SK-N-SH (cell line): ENCODE measurements around the gene GABRB3. TPM values are rescaled to one million over a fixed set of nuclear protein-coding genes. Genes with fewer than 3 reads are reported as not detected.

Source experiments
- CTCF ChIA-PET: fragments of 300-600, 350-600 bp; formaldehyde crosslinking; extraction: SDS; loops from one replicate; lab custom pipeline; 2021; lab: Yijun Ruan, JAX
- POLR2A ChIA-PET: fragments of 350-600 bp; sonication (Branson Sonifier 250); formaldehyde crosslinking; extraction: SDS; loops from one replicate; lab custom pipeline; 2020; ENCODE audit warnings: antibody characterized with exemption, inconsistent platforms; lab: Yijun Ruan, JAX
- DNase-seq: peaks from one replicate; pipeline ENCODE4 v3.0.0; 2012
- H2AFZ ChIP-seq: fragments of 200-600 bp; sonication (generic); 2 replicates; pipeline ENCODE4 v1.8.1; 2016; ENCODE audit warnings: antibody characterized with exemption, mild to moderate bottlenecking, low read depth
- H3F3A ChIP-seq: fragments of 200-600 bp; sonication (generic); replicated peaks from 2 replicates; pipeline ENCODE3; 2016; ENCODE audit warnings: antibody characterized with exemption, mild to moderate bottlenecking; ENCODE audit not compliant: insufficient read depth
- H3K27ac ChIP-seq, 2 experiments: fragments of 200-500 bp in 1 of 2; fragments of 200-600 bp in 1 of 2; sonication (Bioruptor generic) in 1 of 2; sonication (generic), shearing (Covaris generic) in 1 of 2; 2 replicates each; pipeline versions ENCODE4 v1.5.1 to v1.6.1; 2014 to 2016; ENCODE audit warnings: low read depth in 2 of 2, inconsistent platforms in 1 of 2, low read length in 1 of 2, mild to moderate bottlenecking in 1 of 2, mixed read lengths in 1 of 2
- H3K27me3 ChIP-seq: fragments of 200-600 bp; sonication (generic), shearing (Covaris generic); 2 replicates; pipeline ENCODE4 v1.6.1; 2016; ENCODE audit warnings: mixed run types; ENCODE audit not compliant: insufficient read depth
- H3K36me3 ChIP-seq, 2 experiments: fragments of 200-500 bp in 1 of 2; fragments of 200-600 bp in 1 of 2; sonication (Bioruptor generic) in 1 of 2; sonication (generic) in 1 of 2; replicated peaks in 1 of 2; 2 replicates each; pipeline versions ENCODE3 to v1.5.1; 2014 to 2016; ENCODE audit warnings: low read length in 1 of 2, mild to moderate bottlenecking in 1 of 2; ENCODE audit not compliant: insufficient read depth in 2 of 2, control insufficient read depth in 1 of 2
- H3K4me1 ChIP-seq, 2 experiments: fragments of 200-500 bp in 1 of 2; fragments of 200-600 bp in 1 of 2; sonication (Bioruptor generic) in 1 of 2; sonication (generic), shearing (Covaris generic) in 1 of 2; 2 replicates each; pipeline versions ENCODE4 v1.5.1 to v1.6.1; 2014 to 2016; ENCODE audit warnings: low read depth in 1 of 2, low read length in 1 of 2, mixed run types in 1 of 2; ENCODE audit not compliant: insufficient read depth in 2 of 2, control insufficient read depth in 1 of 2
- H3K4me2 ChIP-seq: fragments of 200-600 bp; sonication (generic), shearing (Covaris generic); 2 replicates; pipeline ENCODE4 v1.6.1; 2017; ENCODE audit warnings: mixed run types
- H3K4me3 ChIP-seq, 2 experiments: fragments of 200-500 bp in 1 of 2; fragments of 200-600 bp in 1 of 2; sonication (Bioruptor generic) in 1 of 2; sonication (generic), shearing (Covaris generic) in 1 of 2; 2 replicates each; pipeline versions ENCODE4 v1.5.1 to v1.8.1; 2014 to 2016; ENCODE audit warnings: low read depth in 2 of 2, inconsistent platforms in 1 of 2, low read length in 1 of 2, mild to moderate bottlenecking in 1 of 2, mixed read lengths in 1 of 2, moderate library complexity in 1 of 2
- H3K79me2 ChIP-seq: fragments of 200-600 bp; sonication (generic); 2 replicates; pipeline ENCODE4 v1.8.1; 2017; ENCODE audit warnings: mild to moderate bottlenecking; ENCODE audit not compliant: insufficient read depth
- H3K9ac ChIP-seq: fragments of 200-600 bp; sonication (generic); 2 replicates; pipeline ENCODE4 v1.6.1; 2017; ENCODE audit warnings: mixed run types
- H3K9me2 ChIP-seq: fragments of 200-600 bp; sonication (generic); 2 replicates; pipeline ENCODE4 v1.6.1; 2017; ENCODE audit warnings: mixed run types
- H3K9me3 ChIP-seq: fragments of 200-600 bp; sonication (generic); 2 replicates; pipeline ENCODE4 v1.6.1; 2017; ENCODE audit warnings: mixed run types, mild to moderate bottlenecking, moderate library complexity
- H4K20me1 ChIP-seq: fragments of 200-600 bp; sonication (generic); 2 replicates; pipeline ENCODE4 v1.6.1; 2017; ENCODE audit warnings: mild to moderate bottlenecking, mixed run types; ENCODE audit not compliant: insufficient read depth
- ELF1 ChIP-seq: IDR thresholded peaks from 2 replicates; pipeline ENCODE4 v1.4.0; 2012
- EP300 ChIP-seq, 2 experiments: IDR thresholded peaks; 2 replicates each; pipeline versions ENCODE4 v1.4.0 to v1.6.1; 2012; ENCODE audit warnings: borderline replicate concordance in 1 of 2, low read depth in 1 of 2, low read length in 1 of 2
- EZH2phosphoT487 ChIP-seq: fragments of 200-600 bp; sonication (generic); IDR thresholded peaks from 2 replicates; pipeline ENCODE4 v1.6.1; 2017; ENCODE audit warnings: low read depth, mixed run types, mild to moderate bottlenecking, antibody characterized with exemption, moderate library complexity, borderline replicate concordance
- FOXJ3 ChIP-seq: sonication (generic); formaldehyde crosslinking; IDR thresholded peaks from 2 replicates; pipeline ENCODE4 v1.5.1; 2020; ENCODE audit warnings: mild to moderate bottlenecking, missing genetic modification reagents
- GATA2 ChIP-seq: sonication (generic); formaldehyde crosslinking; IDR thresholded peaks from 2 replicates; pipeline ENCODE4 v1.5.0; 2020; ENCODE audit warnings: mild to moderate bottlenecking, missing genetic modification reagents
- IRF3 ChIP-seq: fragments of 150-350 bp; IDR thresholded peaks from 2 replicates; pipeline ENCODE4 v1.6.1; 2016; ENCODE audit warnings: mild to moderate bottlenecking, low read depth, low read length
- MAX ChIP-seq: IDR thresholded peaks from 2 replicates; pipeline ENCODE4 v1.4.0; 2012; ENCODE audit warnings: low read depth
- MXI1 ChIP-seq: IDR thresholded peaks from 2 replicates; pipeline ENCODE4 v1.6.1; 2012; ENCODE audit warnings: mild to moderate bottlenecking, low read depth, low read length, improper control_type of control experiment
- NFIC ChIP-seq: IDR thresholded peaks from 2 replicates; pipeline ENCODE4 v1.4.0; 2012; ENCODE audit warnings: borderline replicate concordance
- PBX3 ChIP-seq: IDR thresholded peaks from 2 replicates; pipeline ENCODE4; 2012
- REST ChIP-seq: IDR thresholded peaks from 2 replicates; pipeline ENCODE4 v1.6.1; 2012; ENCODE audit warnings: mild to moderate bottlenecking, low read depth, low read length, moderate library complexity
- SIN3A ChIP-seq: IDR thresholded peaks from 2 replicates; pipeline ENCODE4 v1.6.1; 2012; ENCODE audit warnings: low read depth, mild to moderate bottlenecking, low read length, moderate library complexity, borderline replicate concordance
- TAF1 ChIP-seq: IDR thresholded peaks from 2 replicates; pipeline ENCODE4 v1.6.1; 2012; ENCODE audit warnings: low read depth, mild to moderate bottlenecking, low read length, moderate library complexity, borderline replicate concordance
- USF1 ChIP-seq: IDR thresholded peaks from 2 replicates; pipeline ENCODE4 v1.4.0; 2012; ENCODE audit warnings: low read depth, borderline replicate concordance
- WGBS: methylation state at CpG from one replicate; pipeline ENCODE4 v1.1.6; 2017; ENCODE audit warnings: low lambda C conversion rate; 5-methylcytosine and 5-hydroxymethylcytosine counted together
- polyA plus RNA-seq, 3 experiments: library from polyadenylated mRNA; depleted of rRNA; stranded (reverse); fragments of >200 nt; gene quantifications; 2 replicates each; pipeline ENCODE4 v1.2.3, GENCODE V29; 2012

Gene GABRB3
- polyA plus RNA-seq, 1 of the 3 experiments (the other 2 are of a cell fraction): 0.10 TPM

- no peaks in the 10 kb centered on the region for H3K36me3 ChIP-seq
- no peak overlapping the region for H3K27ac ChIP-seq
- no peak for DNase-seq
- H3K4me2 ChIP-seq: no peak overlapping the region
- no peaks in the 10 kb centered on the region for H3K79me2 ChIP-seq
- ChIA-PET POLR2A (no interaction called here), CTCF (no interaction called here)
- no peak overlapping the region for H2AFZ ChIP-seq
- TF ChIP-seq TAF1 (no peak), EZH2phosphoT487 (no peak), PBX3 (no peak), FOXJ3 (CRISPR knock-in tag) (no peak), REST (no peak), ELF1 (no peak), GATA2 (CRISPR knock-in tag) (no peak), MXI1 (no peak), NFIC (no peak), EP300 (IDR thresholded peaks at IDR 0.05; ENCODE audit: borderline replicate concordance in 1 of 2, low read depth in 1 of 2, low read length in 1 of 2) (no peak)
- no peaks in the 10 kb centered on the region for H3K9me2 ChIP-seq
- no peaks in the 10 kb centered on the region for H3K27me3 ChIP-seq
- no peaks in the 10 kb centered on the region for H3F3A ChIP-seq
- no peaks in the 10 kb centered on the region for H4K20me1 ChIP-seq
- H3K9me3 ChIP-seq: no peaks in the 10 kb centered on the region
- H3K9ac ChIP-seq: no peak overlapping the region
- H3K4me3 ChIP-seq: no peak overlapping the region
- 66% methylated on average over 8 of the region's 8 CpGs for WGBS
- no peaks in the 10 kb centered on the region for H3K4me1 ChIP-seq
Measured at GRCh38 chr15:26790118-26790517, 17.3 kb upstream of the GABRB3 start.

- Histone ChIP-seq H3K27ac (no peak overlapping the region), H3K9me2 (no peaks in the 10 kb centered on the region), H3K4me3 (no peak overlapping the region), H3K9me3 (no peaks in the 10 kb centered on the region), H3K79me2 (no peaks in the 10 kb centered on the region), H3K36me3 (no peaks in the 10 kb centered on the region), H3K4me2 (no peak overlapping the region), H4K20me1 (no peaks in the 10 kb centered on the region), H3K27me3 (no peaks in the 10 kb centered on the region), H2AFZ (no peak overlapping the region), H3K4me1 (no peaks in the 10 kb centered on the region), H3K9ac (no peak overlapping the region), H3F3A (no peaks in the 10 kb centered on the region)
- DNase-seq: no peak
- 67% methylated on average over 4 of the region's 24 CpGs for WGBS
- TF ChIP-seq MAX: no peak
- no peak for TF ChIP-seq SIN3A
- TF ChIP-seq USF1: no peak
- TF ChIP-seq ELF1: no peak
- TF ChIP-seq IRF3: no peak
- CTCF ChIA-PET: no interaction called here
- POLR2A ChIA-PET: no interaction called here
Measured at GRCh38 chr15:26781816-26782215, 8.9 kb upstream of the GABRB3 start.
